HG02870 (cell line): ENCODE measurements around the gene POP5.

Source experiments
- ATAC-seq: cut with Tn5 transposase; IDR thresholded peaks from one replicate; pipeline ENCODE4 v1.9.1; 2021; ENCODE audit warnings: mild to moderate bottlenecking, moderate library complexity; ENCODE audit not compliant: unreplicated experiment

The POP5 gene

GRCh38 chr12:120590741-120591407 lies 9.7 kb upstream of the POP5 start:
- ATAC-seq: no peak

- no peak for ATAC-seq
Measured at GRCh38 chr12:120588948-120589930, 8.0 kb upstream of the POP5 start.

- no peak for ATAC-seq
Measured at GRCh38 chr12:120588371-120588770, 7.2 kb upstream of the POP5 start.

- ATAC-seq: no peak
Measured at GRCh38 chr12:120586860-120587259, 5.7 kb upstream of the POP5 start.

- ATAC-seq: no peak
Measured at GRCh38 chr12:120586206-120586605, 5.0 kb upstream of the POP5 start.

- no peak for ATAC-seq
Measured at GRCh38 chr12:120584343-120585149, 3.3 kb upstream of the POP5 start.

GRCh38 chr12:120583478-120584030 lies 2.4 kb upstream of the POP5 start:
- no peak for ATAC-seq

GRCh38 chr12:120581998-120582397 lies 796 bp upstream of the POP5 start:
- ATAC-seq: no peak

- no peak for ATAC-seq
Measured at GRCh38 chr12:120579179-120579578, 2.0 kb downstream of the POP5 start.

GRCh38 chr12:120574106-120574505 lies 7.1 kb downstream of the POP5 start:
- ATAC-seq: no peak

- no peak for ATAC-seq
Measured at GRCh38 chr12:120573560-120573959, 7.6 kb downstream of the POP5 start.

- no peak for ATAC-seq
Measured at GRCh38 chr12:120571299-120571698, 9.9 kb downstream of the POP5 start.

GRCh38 chr12:120563495-120563894 lies 17.7 kb downstream of the POP5 start:
- ATAC-seq: no peak

GRCh38 chr12:120562906-120563305 lies 18.3 kb downstream of the POP5 start:
- ATAC-seq: no peak

- ATAC-seq: no peak
Measured at GRCh38 chr12:120557589-120557988, 23.6 kb downstream of the POP5 start.

GRCh38 chr12:120554678-120555077 lies 26.5 kb downstream of the POP5 start:
- no peak for ATAC-seq

GRCh38 chr12:120546050-120546386 lies 35.2 kb downstream of the POP5 start:
- no peak for ATAC-seq

- no peak for ATAC-seq
Measured at GRCh38 chr12:120544691-120545090, 36.5 kb downstream of the POP5 start.

GRCh38 chr12:120542166-120542565 lies 39.0 kb downstream of the POP5 start:
- no peak for ATAC-seq

- no peak for ATAC-seq
Measured at GRCh38 chr12:120540445-120540844, 40.8 kb downstream of the POP5 start.

- ATAC-seq: no peak
Measured at GRCh38 chr12:120539303-120539702, 41.9 kb downstream of the POP5 start.
